ENCODE results near the gene GFI1.
"Not testable (repeated sequence)": the region's sequence is repeated elsewhere in the genome, so short reads cannot be mapped to it uniquely, and the experiment has no call there.

The GFI1 gene

DNA sequence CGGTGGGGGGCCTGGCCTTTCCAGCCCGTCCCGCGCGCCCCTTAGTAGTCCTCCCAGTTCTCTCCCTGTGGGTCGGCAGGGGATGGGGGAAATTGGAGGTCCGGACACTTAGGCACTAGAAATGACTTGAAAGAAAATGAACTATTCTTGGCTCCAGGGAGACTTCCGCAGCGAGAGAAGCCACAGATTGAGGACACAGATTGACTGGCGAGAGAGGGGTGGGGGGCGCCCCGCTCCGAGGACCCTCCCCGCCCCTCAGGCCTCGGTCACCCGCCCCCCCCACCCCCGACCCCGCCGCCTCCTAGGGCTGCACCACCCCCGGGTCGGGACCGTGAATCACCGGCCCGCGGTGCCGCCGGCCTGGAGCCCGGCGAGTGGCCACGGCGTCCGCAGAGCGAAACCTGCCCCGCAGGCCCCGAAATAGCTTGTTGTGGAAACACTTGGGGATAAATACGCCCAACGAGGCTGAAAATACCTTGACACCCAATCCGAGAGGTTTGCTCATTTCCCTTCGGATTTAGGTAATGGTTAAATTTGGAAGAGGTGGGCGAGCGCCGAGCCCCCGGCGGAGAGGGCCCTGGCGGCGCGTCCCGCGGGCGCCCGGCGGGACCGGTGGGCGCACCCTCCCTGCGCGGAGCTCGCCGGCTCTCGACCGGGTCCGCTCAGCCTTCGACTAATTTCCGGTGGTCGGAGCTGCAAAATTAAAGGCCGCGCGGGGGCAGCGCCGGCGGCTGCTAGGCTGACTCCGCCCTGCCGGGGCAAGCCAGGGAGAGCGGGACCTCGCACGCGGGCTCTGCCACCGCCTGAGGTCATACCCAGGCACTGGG lies at the start of gene GFI1:
Gene GFI1 (minus strand): TSS at position 675 of the 827 bp plus-strand sequence. CDS start 3,438 bp downstream, outside the sequence.
- DNase-seq, result peak; percentile 80

DNA sequence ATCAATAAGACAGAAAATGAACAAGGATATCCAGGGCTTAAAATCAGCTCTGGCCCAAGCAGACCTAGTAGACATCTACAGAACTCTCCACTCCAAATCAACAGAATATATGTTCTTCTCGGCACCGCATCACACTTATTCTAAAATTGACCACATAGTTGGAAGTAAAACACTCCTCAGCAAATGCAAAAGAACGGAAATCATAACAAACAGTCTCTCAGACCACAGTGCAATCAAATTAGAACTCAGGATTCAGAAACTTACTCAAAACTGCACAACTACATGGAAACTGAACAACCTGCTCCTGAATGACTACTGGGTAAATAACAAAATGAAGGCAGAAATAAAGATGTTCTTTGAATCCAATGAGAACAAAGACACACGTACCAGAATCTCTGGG lies 45.6 kb upstream of the GFI1 start:
- DNase-seq, result peak; percentile 61

DNA sequence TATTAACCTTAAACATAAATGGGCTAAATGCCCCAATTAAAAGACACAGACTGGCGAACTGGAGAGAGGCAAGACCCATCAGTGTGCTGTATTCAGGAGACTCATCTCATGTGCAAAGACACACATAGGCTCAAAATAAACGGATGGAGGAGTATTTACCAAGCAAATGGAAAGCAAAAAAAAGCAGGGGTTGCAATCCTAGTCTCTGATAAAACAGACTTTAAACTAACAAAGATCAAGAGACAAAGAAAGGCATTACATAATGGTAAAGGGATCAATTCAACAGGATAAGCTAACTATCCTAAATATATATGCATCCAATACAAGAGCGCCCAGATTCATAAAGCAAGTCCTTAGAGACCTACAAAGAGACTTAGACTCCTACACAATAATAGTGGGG lies 45.2 kb upstream of the GFI1 start:
- DNase-seq, result not testable (repeated sequence)

DNA sequence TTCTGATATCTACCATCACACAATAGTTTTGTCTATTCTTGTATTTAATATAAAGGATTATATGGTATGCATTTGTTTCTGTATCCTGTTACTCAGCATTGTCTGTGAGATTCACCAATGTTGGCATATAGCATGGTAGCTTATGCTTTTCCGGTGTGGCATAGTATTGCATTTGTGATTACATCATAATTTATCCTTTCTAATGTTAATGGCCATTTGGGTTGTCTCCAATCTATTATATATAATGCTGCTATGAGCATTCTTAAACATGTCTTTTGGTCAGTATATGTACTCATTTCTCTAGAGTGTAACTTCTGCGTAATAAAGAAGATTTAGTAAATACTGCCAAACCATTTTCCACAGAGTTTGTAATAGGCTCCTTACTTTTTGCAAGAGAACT lies 40.9 kb upstream of the GFI1 start:
- no peak for DNase-seq

DNA sequence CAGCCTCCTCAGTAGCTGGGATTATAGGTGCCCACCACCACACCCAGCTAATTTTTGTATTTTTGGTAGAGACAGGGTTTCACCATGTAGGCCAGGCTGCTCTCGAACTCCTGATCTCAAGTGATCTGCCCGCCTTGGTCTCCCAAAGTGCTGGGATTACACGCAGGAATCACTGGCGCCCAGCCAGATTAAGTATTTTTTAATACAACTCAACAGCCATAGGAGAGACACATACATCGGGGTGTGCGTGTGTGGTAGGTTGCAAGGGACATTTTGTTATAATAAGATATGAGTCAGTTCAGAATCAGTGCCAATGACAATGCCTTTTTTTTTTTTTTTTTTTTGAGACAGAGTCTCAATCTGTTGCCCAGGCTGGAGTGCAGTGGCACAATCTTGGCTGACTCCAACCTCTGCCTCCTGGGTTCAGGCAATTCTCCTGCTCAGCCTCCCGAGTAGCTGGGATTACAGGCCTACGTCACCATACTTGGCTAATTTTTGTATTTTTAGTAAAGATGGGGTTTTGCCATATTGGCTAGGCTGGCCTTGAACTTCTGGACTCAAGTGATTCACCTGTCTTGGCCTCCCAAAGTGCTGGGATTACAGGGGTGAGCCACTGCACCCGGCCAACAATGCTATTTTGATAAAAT lies 38.3 kb upstream of the GFI1 start:
- not testable (repeated sequence) for DNase-seq

DNA sequence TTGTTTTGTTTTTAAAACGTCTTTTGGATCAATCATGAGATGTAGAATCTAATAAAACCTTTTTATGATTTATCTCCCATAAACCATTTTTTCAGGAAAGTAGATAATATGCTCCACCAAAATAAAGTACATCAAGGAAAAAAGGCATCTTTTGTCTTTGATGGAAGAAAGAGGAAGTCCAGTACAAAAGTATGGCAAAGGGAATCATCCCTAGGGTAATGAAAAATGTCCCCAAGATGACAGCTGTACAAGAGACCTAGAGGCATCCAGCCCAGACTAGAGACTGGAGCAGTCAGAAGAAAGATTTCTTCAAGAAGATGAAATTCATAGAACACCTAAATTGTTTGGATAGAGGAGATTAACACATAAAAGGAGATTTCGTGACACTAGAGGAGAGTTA lies 32.3 kb upstream of the GFI1 start:
- DNase-seq, result no peak

DNA sequence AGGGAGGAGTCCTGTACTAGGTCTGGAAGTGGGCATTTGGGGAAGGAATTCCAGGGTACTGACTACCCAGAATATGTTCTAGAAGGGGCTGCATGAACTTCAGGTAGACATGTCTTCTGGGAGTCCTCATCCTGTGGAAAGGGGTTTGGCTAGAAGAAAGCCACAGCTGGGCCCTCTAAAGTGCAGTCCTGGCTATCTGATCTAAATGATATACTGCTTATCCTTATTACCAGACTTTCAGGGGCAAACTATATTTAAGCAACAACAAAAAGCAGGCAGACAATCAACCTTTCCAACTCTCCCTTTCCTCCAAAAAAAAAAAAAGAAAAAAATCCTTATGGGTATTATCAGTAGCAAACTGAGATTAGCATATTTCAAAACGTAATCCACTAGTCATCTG lies 29.8 kb upstream of the GFI1 start:
- DNase-seq, result no peak

DNA sequence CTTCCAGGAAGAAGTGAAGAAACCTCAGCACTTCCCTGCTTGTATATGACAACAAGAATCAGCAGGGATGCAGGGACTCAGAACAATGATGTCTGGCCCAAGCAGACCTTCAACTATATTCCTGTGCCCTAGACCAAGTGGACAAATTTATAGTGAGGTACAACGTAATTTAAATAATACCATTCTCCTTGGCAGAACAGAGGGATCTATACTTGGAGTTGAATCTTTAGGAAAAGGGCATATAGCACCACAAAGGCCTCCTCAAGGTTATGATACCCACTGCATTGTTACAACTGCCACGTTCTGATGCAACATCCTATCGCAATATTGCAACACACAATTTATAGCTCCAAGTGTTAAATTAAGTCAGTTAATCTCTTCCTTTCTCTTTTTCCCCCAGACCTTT lies 29.1 kb upstream of the GFI1 start:
- no peak for DNase-seq

DNA sequence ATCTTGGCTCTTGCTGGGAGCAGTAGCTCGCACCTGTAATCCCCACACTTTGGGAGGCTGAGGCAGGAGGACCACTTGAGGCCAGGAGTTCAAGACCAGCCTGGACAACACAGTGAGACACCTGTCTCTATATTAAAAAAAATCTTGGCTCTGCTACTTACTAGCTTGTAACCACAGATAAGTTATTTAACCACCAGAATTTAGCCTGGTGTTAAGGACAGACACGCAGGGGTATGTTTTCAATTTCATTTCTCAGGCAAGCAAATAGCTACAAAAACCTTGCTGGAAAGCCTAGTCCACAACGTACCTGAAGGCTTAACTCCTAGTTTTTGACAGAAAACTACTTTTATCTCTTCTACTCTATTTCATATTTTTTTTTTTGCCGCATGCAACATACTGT lies 24.8 kb upstream of the GFI1 start:
- no peak for DNase-seq

DNA sequence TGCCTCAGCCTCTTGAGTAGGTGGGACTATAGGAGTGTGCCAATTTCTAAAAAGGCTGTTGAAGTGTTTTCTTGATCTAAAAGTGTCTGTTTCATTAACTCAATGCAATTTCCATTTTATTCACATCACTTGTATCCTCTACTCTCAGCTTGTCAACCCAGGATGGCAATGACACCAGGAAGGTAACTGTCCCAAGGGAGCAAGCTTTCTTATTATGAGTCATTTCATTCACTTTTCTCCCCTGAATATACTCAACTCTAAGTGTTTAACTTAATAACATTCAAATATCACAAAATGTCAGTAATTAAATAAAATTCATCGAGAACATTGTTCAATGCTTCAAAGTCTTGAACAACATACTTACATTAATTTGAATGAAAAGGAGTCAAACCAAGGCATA lies 22.9 kb upstream of the GFI1 start:
- no peak for DNase-seq

DNA sequence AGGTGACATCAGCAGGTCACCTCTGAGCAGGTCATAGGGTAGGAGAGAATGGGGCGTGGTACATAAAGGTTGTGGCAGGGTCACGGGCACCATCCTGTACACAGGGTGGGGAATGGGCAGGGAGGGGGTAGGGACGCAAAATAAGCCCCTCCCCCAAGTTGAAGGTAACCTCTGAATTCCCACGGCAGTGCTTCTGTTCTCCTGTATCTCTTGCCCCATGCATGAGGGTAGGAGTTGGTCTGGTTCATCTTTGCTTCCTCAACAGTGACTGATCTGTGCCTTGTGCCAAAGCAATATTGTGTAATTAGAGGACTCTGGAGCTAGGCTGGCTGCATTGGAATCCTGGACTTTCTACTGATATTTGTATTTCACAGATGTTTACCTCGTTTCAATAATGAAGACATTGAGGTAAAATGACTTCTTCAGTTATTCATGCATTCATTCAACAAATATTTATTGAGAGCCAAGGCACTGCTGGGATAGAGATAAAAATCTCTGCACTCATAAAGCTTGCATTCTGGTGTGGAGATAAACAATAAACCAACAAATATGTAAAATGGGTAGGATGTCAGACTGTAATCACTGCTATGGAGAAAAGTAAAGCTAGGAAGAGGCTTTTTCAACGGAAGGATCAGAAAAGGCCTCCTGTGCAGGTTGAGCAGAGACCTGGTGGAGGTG lies 18.4 kb upstream of the GFI1 start:
- DNase-seq, result no peak

DNA sequence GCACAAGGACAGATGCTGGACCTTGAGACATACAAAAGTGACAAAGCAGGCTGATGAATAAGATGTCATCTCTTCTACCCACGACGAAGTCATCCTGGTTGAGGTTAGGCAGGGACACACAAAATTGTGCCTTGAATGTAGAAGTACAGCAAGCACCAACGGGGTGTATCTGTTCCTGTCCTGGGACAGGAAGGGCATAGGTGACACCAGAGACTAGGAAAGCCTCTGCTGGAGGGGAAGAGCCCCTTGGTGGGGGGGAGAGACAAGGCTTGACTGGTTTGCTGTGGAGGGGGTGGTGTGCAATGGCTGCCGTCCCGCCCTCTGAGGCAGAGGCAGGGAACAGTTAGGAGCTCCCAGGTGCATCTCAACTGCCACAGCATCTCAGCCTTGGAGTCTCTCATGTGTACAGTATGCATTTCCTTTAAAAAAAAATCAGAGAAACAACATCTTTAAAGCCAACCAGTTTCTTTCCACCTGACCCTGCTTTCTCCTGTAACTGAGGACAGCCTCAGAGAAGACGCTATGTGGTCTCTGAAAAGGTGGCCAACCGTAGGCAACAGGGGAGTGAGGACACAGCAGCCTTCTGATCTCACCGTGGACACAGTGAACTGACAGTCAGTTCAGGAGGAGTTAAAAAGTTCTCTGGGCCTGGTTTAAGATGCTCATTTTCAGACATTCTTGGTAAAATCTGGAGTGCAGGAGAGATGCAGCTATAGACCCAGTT lies 17.7 kb upstream of the GFI1 start:
- no peak for DNase-seq

DNA sequence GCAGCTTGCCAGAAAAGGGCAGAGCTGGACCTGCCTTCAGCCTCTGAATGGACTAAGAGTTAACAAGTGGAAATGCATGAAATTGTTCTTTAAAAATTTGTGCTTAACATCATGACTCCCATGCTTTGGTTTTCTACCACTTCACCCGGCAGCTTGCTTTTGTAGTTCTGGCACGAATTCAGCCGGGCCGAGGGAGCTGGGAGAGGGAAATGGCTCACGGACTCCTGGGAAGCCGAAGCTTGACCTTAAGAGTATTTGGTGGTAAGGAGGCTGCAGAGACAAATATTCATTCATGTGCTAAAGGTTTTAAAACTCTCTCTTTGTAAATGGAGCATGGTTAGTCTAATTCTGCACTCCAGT lies 17.2 kb upstream of the GFI1 start:
- no peak for DNase-seq

DNA sequence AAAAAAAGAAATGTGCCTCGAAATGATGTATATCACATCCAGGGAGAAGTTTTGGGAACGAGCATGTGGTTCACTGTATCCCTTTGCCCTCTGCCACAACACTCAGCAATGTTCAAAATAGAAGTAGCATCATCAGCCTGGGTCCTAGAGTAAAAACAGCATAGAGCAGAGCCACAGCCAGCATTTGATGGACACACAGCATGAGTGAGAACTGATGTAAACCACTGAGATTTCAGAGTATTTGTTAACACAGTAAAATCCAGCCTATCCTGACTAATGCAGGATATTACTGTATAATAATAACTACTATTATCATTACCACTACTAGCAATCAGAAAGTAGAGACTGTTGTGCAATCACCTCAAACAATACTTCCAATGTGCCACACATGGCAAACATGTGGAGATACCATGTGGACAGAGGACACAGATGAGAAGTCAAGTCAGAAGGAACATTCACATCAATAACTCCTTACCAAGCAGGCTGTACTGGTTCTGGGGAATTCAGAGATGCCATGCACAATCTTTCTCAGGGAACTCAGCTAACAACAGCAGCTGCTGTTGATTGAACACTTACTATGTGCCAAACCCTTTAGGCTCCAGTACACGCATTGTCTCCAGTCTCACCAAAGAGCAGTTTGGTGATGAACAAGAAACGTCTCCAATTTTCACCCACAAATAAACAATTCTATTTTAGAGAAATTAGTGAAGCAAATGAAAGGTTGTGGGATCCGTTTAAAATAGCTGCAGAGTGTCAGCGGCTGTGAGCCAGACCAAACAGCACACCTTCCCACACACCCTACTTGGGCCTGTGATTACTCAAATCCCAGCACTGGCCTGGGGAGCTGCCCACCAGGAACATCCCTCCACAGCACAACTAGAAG lies 16.6 kb upstream of the GFI1 start:
- DNase-seq, result no peak

DNA sequence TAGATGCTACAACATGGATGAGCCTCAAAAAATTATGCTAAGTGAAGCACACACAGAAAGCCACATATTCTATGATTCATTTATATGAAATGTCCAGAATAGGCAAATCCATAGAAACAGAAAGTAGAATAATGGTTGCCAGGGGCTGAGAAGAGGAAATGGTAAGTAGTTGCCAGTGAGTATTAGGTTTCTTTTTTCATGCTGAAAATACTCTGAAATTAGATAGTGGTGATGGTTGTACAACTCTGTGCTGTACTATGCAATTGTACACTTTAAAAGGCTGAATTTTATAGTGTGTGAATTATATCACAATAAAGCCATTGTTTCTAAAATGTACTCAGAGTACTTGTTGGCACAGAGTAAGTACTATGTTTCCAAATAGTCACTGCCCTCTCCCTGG lies 15.5 kb upstream of the GFI1 start:
- no peak for DNase-seq

DNA sequence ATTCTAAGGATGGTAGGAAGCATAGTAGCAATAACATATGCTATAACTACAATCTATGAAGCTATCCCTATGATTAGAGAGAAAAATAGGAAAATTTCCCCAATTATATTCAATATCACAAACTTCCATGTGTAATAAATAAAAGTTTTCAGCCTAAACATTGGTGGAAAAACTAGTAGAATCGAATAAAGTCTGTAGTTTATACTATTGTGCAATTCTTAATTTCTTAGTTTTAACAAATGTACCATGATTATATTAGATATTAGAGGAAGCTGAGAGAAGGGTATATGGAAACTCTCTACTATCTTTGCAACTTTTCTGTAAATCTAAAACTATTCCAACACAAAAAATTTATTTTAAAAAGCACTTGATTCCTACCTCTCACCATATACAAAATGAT lies 13.8 kb upstream of the GFI1 start:
- DNase-seq, result no peak

DNA sequence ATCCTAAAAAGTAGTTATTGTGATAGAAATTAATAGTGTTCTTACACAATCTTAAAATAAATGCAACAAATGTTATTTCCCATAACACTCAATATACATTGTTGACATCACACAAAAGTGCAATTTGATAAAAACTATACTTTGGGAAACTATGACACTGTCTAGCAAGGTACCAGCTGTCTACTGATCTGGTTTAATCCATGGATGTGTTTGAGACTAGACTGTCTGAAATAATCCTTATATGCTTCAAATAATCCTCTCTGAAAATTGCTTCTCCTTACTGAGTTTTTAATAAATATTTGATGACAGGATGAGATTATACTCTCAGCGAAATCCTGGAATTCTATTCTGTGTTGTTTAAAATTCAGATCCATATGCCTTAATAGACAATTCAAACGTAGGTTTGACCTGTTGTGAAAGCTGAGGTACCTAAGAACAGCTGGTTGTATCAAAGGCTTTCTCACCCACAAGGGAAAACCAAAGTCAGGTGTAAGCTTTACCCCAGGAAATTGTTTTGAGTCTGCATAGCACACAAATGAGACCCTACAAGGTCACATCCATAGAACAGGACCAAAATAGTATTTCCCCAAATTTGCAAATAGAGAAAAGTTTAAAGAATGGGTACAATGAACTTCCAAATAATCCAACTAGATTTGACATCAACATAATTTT lies 8.8 kb upstream of the GFI1 start:
- DNase-seq, result no peak

DNA sequence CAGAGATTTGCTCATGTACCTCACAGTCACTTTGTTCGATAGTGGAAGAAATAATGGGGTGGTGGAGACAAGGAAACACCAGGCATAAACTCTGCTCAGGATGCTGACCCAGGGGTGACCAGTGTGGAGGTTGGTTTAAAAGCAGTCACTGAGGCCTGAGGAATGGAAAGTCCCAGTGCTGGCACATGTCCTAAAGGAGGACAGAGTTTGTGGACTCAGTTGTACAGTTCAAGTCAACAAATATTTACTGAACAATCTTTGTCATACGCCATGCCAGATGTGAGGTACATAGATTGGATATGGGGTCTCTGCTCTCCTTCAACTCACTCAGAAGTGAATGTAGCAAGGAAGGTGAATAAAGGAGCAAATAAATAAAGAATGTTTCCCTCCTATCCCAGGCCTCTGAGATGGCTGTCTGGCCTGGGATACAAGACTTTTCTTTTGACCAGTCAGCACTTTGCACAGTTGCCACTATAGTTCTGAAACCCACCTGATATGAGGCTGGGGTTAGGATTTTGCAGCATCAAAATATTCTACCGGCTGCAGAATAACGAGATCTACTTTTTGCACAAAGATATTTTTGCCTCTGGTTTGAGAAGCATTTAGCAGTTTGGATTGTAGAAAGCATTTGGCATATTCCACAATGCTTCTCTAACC lies 7.9 kb upstream of the GFI1 start:
- no peak for DNase-seq

DNA sequence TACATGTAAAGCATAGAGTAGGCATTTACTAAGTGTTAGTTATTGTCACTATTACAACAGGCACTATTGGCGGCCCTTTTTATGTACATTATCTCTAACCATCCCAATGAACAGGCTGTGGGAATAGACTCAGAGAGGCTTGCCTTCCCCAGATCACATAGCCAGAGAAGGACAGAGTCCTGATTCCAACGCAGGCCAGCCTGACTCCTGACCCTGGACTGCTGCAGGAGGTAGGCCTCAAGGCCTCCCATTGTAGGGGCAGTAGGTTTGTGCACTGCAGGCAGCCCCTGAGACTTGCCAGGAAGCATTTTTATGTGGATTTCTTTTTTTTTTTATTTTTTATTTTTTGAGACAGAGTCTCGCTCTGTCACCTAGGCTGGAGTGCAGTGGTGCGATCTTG lies 6.4 kb upstream of the GFI1 start:
- no peak for DNase-seq

DNA sequence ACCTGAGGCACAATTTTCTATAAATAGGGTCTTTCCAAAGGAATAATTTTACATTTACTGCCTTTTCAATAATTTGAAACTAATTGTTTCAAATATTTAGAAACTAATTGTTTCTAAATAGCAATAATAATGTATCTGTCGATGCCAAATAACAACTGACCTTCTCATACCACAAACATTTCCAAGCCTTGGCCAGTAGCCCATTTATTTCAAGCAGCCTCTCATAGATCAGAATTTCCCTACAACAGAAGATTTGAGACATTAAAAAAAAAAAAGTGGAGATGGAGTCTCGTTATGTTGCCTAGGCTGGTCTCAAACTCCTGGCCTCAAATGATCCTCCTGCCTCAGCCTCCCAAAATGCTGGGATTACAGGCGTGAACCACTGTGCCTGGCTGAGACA lies 2.1 kb upstream of the GFI1 start:
- no peak for DNase-seq

DNA sequence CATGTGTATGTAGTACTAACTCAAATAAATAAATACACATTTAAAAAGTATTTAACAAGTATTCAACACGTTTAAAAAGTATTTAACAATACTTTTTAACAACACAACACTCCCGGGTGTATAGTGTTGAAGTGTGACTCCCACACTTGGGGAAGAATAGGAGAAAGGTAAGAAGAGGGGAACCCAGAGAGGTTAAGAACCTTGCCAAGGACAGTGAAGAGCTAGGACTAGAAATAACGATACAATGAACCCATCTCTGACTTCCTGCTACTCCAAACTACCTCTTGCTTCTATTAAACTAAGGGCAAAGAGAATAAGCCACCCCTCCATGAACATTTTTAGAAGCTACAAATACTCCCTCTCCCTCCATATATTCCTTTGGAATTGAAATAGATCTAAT lies 1.7 kb upstream of the GFI1 start:
- DNase-seq, result no peak
